ENCODE measurements around the gene TMEM150C.

Gene TMEM150C

GRCh38 chr4:82515705-82516104 lies 46.1 kb downstream of the TMEM150C start (continued):
- TF ChIP-seq CREB5 (CRISPR knock-in tag; IDR thresholded peaks at IDR 0.05; ENCODE audit: low read depth) (no peak), ISL1 (CRISPR knock-in tag; IDR thresholded peaks at IDR 0.05) (no peak)
- TF ChIP-seq, protein P1, sequence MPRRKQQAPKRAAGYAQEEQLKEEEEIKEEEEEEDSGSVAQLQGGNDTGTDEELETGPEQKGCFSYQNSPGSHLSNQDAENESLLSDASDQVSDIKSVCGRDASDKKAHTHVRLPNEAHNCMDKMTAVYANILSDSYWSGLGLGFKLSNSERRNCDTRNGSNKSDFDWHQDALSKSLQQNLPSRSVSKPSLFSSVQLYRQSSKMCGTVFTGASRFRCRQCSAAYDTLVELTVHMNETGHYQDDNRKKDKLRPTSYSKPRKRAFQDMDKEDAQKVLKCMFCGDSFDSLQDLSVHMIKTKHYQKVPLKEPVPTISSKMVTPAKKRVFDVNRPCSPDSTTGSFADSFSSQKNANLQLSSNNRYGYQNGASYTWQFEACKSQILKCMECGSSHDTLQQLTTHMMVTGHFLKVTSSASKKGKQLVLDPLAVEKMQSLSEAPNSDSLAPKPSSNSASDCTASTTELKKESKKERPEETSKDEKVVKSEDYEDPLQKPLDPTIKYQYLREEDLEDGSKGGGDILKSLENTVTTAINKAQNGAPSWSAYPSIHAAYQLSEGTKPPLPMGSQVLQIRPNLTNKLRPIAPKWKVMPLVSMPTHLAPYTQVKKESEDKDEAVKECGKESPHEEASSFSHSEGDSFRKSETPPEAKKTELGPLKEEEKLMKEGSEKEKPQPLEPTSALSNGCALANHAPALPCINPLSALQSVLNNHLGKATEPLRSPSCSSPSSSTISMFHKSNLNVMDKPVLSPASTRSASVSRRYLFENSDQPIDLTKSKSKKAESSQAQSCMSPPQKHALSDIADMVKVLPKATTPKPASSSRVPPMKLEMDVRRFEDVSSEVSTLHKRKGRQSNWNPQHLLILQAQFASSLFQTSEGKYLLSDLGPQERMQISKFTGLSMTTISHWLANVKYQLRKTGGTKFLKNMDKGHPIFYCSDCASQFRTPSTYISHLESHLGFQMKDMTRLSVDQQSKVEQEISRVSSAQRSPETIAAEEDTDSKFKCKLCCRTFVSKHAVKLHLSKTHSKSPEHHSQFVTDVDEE (CRISPR knock-in tag; IDR thresholded peaks at IDR 0.05), result no peak

- TF ChIP-seq RARB (CRISPR knock-in tag; IDR thresholded peaks at IDR 0.05), result no peak
- TF ChIP-seq GLIS3 (CRISPR knock-in tag; IDR thresholded peaks at IDR 0.05), result no peak
- TF ChIP-seq ZFP3 (CRISPR knock-in tag; IDR thresholded peaks at IDR 0.05), result no peak
- TF ChIP-seq ZFP30 (CRISPR knock-in tag; IDR thresholded peaks at IDR 0.05), result no peak
- no peak for TF ChIP-seq ZNF565 (CRISPR knock-in tag; conservative IDR thresholded peaks at IDR 0.05; ENCODE audit: low read depth)
- no peak for TF ChIP-seq OSR1 (CRISPR knock-in tag; IDR thresholded peaks at IDR 0.05)
- TF ChIP-seq CREB5 (CRISPR knock-in tag; IDR thresholded peaks at IDR 0.05; ENCODE audit: low read depth), result no peak
- no peak for TF ChIP-seq ARNTL (CRISPR knock-in tag; IDR thresholded peaks at IDR 0.05; ENCODE audit: borderline replicate concordance, low read depth)
- TF ChIP-seq, protein P1 (CRISPR knock-in tag; IDR thresholded peaks at IDR 0.05), result no peak
- TF ChIP-seq ESRRG (CRISPR knock-in tag; IDR thresholded peaks at IDR 0.05), result no peak
- TF ChIP-seq, protein P2, sequence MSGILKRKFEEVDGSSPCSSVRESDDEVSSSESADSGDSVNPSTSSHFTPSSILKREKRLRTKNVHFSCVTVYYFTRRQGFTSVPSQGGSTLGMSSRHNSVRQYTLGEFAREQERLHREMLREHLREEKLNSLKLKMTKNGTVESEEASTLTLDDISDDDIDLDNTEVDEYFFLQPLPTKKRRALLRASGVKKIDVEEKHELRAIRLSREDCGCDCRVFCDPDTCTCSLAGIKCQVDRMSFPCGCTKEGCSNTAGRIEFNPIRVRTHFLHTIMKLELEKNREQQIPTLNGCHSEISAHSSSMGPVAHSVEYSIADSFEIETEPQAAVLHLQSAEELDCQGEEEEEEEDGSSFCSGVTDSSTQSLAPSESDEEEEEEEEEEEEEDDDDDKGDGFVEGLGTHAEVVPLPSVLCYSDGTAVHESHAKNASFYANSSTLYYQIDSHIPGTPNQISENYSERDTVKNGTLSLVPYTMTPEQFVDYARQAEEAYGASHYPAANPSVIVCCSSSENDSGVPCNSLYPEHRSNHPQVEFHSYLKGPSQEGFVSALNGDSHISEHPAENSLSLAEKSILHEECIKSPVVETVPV (CRISPR knock-in tag; IDR thresholded peaks at IDR 0.05), result no peak
- TF ChIP-seq, protein P3, sequence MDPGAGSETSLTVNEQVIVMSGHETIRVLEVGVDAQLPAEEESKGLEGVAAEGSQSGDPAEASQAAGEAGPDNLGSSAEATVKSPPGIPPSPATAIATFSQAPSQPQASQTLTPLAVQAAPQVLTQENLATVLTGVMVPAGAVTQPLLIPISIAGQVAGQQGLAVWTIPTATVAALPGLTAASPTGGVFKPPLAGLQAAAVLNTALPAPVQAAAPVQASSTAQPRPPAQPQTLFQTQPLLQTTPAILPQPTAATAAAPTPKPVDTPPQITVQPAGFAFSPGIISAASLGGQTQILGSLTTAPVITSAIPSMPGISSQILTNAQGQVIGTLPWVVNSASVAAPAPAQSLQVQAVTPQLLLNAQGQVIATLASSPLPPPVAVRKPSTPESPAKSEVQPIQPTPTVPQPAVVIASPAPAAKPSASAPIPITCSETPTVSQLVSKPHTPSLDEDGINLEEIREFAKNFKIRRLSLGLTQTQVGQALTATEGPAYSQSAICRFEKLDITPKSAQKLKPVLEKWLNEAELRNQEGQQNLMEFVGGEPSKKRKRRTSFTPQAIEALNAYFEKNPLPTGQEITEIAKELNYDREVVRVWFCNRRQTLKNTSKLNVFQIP (CRISPR knock-in tag; IDR thresholded peaks at IDR 0.05; ENCODE audit: borderline replicate concordance, low read depth), result no peak
- no peak for TF ChIP-seq BACH2 (CRISPR knock-in tag; IDR thresholded peaks at IDR 0.05; ENCODE audit: borderline replicate concordance)
- no peak for TF ChIP-seq ISL1 (CRISPR knock-in tag; IDR thresholded peaks at IDR 0.05)
- no peak for TF ChIP-seq ZNF70 (CRISPR knock-in tag; IDR thresholded peaks at IDR 0.05)
- no peak for TF ChIP-seq TOX (CRISPR knock-in tag; IDR thresholded peaks at IDR 0.05; ENCODE audit: borderline replicate concordance)
- no peak for TF ChIP-seq SNAI2 (CRISPR knock-in tag; IDR thresholded peaks at IDR 0.05)
- ATAC-seq, result no peak
These were observed 48.4 kb downstream of the TMEM150C start for GRCh38 chr4:82513382-82513781.

GRCh38 chr4:82510216-82510615 lies 51.6 kb downstream of the TMEM150C start:
- TF ChIP-seq RARB (CRISPR knock-in tag; IDR thresholded peaks at IDR 0.05) (no peak), ZFP3 (CRISPR knock-in tag; IDR thresholded peaks at IDR 0.05) (no peak), ZC3H10 (CRISPR knock-in tag; IDR thresholded peaks at IDR 0.05) (no peak), ZNF565 (CRISPR knock-in tag; conservative IDR thresholded peaks at IDR 0.05; ENCODE audit: low read depth) (no peak), TCF4 (CRISPR knock-in tag; IDR thresholded peaks at IDR 0.05; ENCODE audit: borderline replicate concordance) (no peak), ISL1 (CRISPR knock-in tag; IDR thresholded peaks at IDR 0.05) (no peak), CSDC2 (CRISPR knock-in tag; IDR thresholded peaks at IDR 0.05) (no peak), SNAI2 (CRISPR knock-in tag; IDR thresholded peaks at IDR 0.05) (no peak), ZFP30 (CRISPR knock-in tag; IDR thresholded peaks at IDR 0.05) (no peak), BACH2 (CRISPR knock-in tag; IDR thresholded peaks at IDR 0.05; ENCODE audit: borderline replicate concordance) (no peak)
- TF ChIP-seq, protein P1 (CRISPR knock-in tag; IDR thresholded peaks at IDR 0.05), result no peak
- TF ChIP-seq, protein P4, sequence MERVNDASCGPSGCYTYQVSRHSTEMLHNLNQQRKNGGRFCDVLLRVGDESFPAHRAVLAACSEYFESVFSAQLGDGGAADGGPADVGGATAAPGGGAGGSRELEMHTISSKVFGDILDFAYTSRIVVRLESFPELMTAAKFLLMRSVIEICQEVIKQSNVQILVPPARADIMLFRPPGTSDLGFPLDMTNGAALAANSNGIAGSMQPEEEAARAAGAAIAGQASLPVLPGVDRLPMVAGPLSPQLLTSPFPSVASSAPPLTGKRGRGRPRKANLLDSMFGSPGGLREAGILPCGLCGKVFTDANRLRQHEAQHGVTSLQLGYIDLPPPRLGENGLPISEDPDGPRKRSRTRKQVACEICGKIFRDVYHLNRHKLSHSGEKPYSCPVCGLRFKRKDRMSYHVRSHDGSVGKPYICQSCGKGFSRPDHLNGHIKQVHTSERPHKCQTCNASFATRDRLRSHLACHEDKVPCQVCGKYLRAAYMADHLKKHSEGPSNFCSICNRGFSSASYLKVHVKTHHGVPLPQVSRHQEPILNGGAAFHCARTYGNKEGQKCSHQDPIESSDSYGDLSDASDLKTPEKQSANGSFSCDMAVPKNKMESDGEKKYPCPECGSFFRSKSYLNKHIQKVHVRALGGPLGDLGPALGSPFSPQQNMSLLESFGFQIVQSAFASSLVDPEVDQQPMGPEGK (CRISPR knock-in tag; IDR thresholded peaks at IDR 0.05; ENCODE audit: borderline replicate concordance), result no peak
- no peak for ATAC-seq
